Fibroblast of villous mesenchyme (primary cell): ENCODE measurements around the gene TMEM140. TPM values are rescaled to one million over a fixed set of nuclear protein-coding genes. Genes with fewer than 3 reads are reported as not detected.
A peak's percentile ranks its signal among the peaks of the same experiment; 100 is the strongest.
"Not testable (repeated sequence)": the region's sequence is repeated elsewhere in the genome, so short reads cannot be mapped to it uniquely, and the experiment has no call there.

Experiments used
- DNase-seq: peaks from one replicate; pipeline ENCODE4 v3.0.0-alpha.2; 2010; ENCODE audit warnings: low read depth
- H3K4me3 ChIP-seq: 2 replicates; pipeline ENCODE4 v1.5.1; 2011; ENCODE audit warnings: low read depth, mild to moderate bottlenecking, low read length
- CTCF ChIP-seq: IDR thresholded peaks from 2 replicates; pipeline ENCODE4 v1.5.1; 2012; ENCODE audit warnings: low read depth, mild to moderate bottlenecking, low read length; ENCODE audit not compliant: insufficient read depth
- total RNA-seq: library from RNA; depleted of rRNA; stranded (reverse); fragments of >200 nt; gene quantifications from 2 replicates; pipeline ENCODE4 v1.2.3, GENCODE V29; 2012

TMEM140 gene
- total RNA-seq, 1 donor, result 5.2 TPM

GRCh38 chr7:135111379-135111778 is 36.5 kb upstream of the TMEM140 start:
- no peak overlapping the region for H3K4me3 ChIP-seq
- TF ChIP-seq CTCF, result no peak
- DNase-seq, result peak; percentile 49

- DNase-seq, result no peak
- no peak overlapping the region for H3K4me3 ChIP-seq
- no peak for TF ChIP-seq CTCF
Measured at GRCh38 chr7:135114622-135115021, 33.2 kb upstream of the TMEM140 start.

GRCh38 chr7:135117096-135117495 is 30.8 kb upstream of the TMEM140 start:
- no peak overlapping the region for H3K4me3 ChIP-seq
- DNase-seq, result no peak
- TF ChIP-seq CTCF, result no peak

GRCh38 chr7:135121868-135122267 is 26.0 kb upstream of the TMEM140 start:
- DNase-seq, result no peak
- no peak overlapping the region for H3K4me3 ChIP-seq
- no peak for TF ChIP-seq CTCF

GRCh38 chr7:135124631-135125030 is 23.2 kb upstream of the TMEM140 start:
- not testable (repeated sequence) for DNase-seq, H3K4me3 ChIP-seq

- no peak for DNase-seq
- TF ChIP-seq CTCF, result no peak
- H3K4me3 ChIP-seq, result no peak overlapping the region
Measured at GRCh38 chr7:135128931-135129330, 18.9 kb upstream of the TMEM140 start.

GRCh38 chr7:135129579-135129978 is 18.3 kb upstream of the TMEM140 start:
- H3K4me3 ChIP-seq, result no peak overlapping the region
- no peak for TF ChIP-seq CTCF
- no peak for DNase-seq
